Skeletal muscle satellite cell (primary cell): ENCODE measurements around the gene C5orf34.
A peak's percentile ranks its signal among the peaks of the same experiment; 100 is the strongest.
"Not testable (repeated sequence)": the region's sequence is repeated elsewhere in the genome, so short reads cannot be mapped to it uniquely, and the experiment has no call there.

Experiments used
- H3K27me3 ChIP-seq: 2 replicates; pipeline ENCODE4 v1.7.0; 2013; ENCODE audit warnings: low read length; ENCODE audit not compliant: control insufficient read depth, insufficient read depth
- H3K36me3 ChIP-seq: 2 replicates; pipeline ENCODE4 v1.7.0; 2013; ENCODE audit warnings: mild to moderate bottlenecking, control low read depth, low read length; ENCODE audit not compliant: insufficient read depth
- H3K4me1 ChIP-seq: 2 replicates; pipeline ENCODE4 v1.7.0; 2013; ENCODE audit warnings: low read length; ENCODE audit not compliant: control insufficient read depth, insufficient read depth
- H3K4me2 ChIP-seq: 2 replicates; pipeline ENCODE4 v1.7.0; 2013; ENCODE audit warnings: mild to moderate bottlenecking, low read length
- H3K4me3 ChIP-seq: 2 replicates; pipeline ENCODE4 v1.7.0; 2013; ENCODE audit warnings: low read length
- H3K9ac ChIP-seq: 2 replicates; pipeline ENCODE4 v1.7.0; 2013; ENCODE audit warnings: mild to moderate bottlenecking, low read depth, low read length, moderate library complexity
- H3K9me3 ChIP-seq: replicated peaks from 2 replicates; pipeline ENCODE4 v1.7.0; 2013; ENCODE audit warnings: mild to moderate bottlenecking, control low read depth, low read length

C5orf34 gene

GRCh38 chr5:43551731-43552130 lies 36.8 kb upstream of the C5orf34 start:
- no peak overlapping the region for H3K4me3 ChIP-seq
- H3K9me3 ChIP-seq, result no peaks in the 10 kb centered on the region
- H3K36me3 ChIP-seq, result peaks cover 64% of the 10 kb centered on the region
- H3K4me2 ChIP-seq, result no peak overlapping the region
- H3K4me1 ChIP-seq, result peaks cover 16% of the 10 kb centered on the region
- no peak overlapping the region for H3K9ac ChIP-seq
- no peaks in the 10 kb centered on the region for H3K27me3 ChIP-seq

- H3K27me3 ChIP-seq, H3K4me3 ChIP-seq, H3K4me1 ChIP-seq, H3K9ac ChIP-seq, H3K4me2 ChIP-seq, H3K9me3 ChIP-seq: not testable (repeated sequence)
- peaks cover 77% of the 10 kb centered on the region for H3K36me3 ChIP-seq
Measured at GRCh38 chr5:43549272-43549671, 34.3 kb upstream of the C5orf34 start.

GRCh38 chr5:43548358-43548757 lies 33.4 kb upstream of the C5orf34 start:
- Histone ChIP-seq H3K4me1 (no peaks in the 10 kb centered on the region), H3K4me3 (no peak overlapping the region), H3K9me3 (no peaks in the 10 kb centered on the region), H3K4me2 (no peak overlapping the region), H3K27me3 (no peaks in the 10 kb centered on the region), H3K36me3 (peaks cover 72% of the 10 kb centered on the region), H3K9ac (no peak overlapping the region)

GRCh38 chr5:43547532-43547931 lies 32.6 kb upstream of the C5orf34 start:
- Histone ChIP-seq H3K36me3 (peaks cover 68% of the 10 kb centered on the region), H3K4me3 (no peak overlapping the region), H3K4me2 (no peak overlapping the region), H3K9ac (no peak overlapping the region), H3K4me1 (no peaks in the 10 kb centered on the region), H3K9me3 (no peaks in the 10 kb centered on the region), H3K27me3 (no peaks in the 10 kb centered on the region)

- Histone ChIP-seq H3K9me3 (no peaks in the 10 kb centered on the region), H3K4me1 (no peaks in the 10 kb centered on the region), H3K36me3 (peaks cover 59% of the 10 kb centered on the region), H3K27me3 (no peaks in the 10 kb centered on the region), H3K9ac (no peak overlapping the region), H3K4me3 (no peak overlapping the region), H3K4me2 (no peak overlapping the region)
Measured at GRCh38 chr5:43543434-43543833, 28.5 kb upstream of the C5orf34 start.

GRCh38 chr5:43540746-43541145 lies 25.8 kb upstream of the C5orf34 start:
- Histone ChIP-seq H3K9ac (no peak overlapping the region), H3K9me3 (no peaks in the 10 kb centered on the region)

GRCh38 chr5:43536972-43537371 lies 22.0 kb upstream of the C5orf34 start:
- Histone ChIP-seq H3K36me3 (peaks cover 59% of the 10 kb centered on the region), H3K4me3 (no peak overlapping the region), H3K4me1 (no peaks in the 10 kb centered on the region), H3K27me3 (no peaks in the 10 kb centered on the region), H3K9ac (no peak overlapping the region), H3K4me2 (no peak overlapping the region), H3K9me3 (no peaks in the 10 kb centered on the region)

More at GRCh38 chr5:43540746-43541145, 25.8 kb upstream of the C5orf34 start:
- no peaks in the 10 kb centered on the region for H3K27me3 ChIP-seq
- no peak overlapping the region for H3K4me3 ChIP-seq
- H3K4me1 ChIP-seq, result no peaks in the 10 kb centered on the region
- H3K4me2 ChIP-seq, result no peak overlapping the region
- peaks cover 49% of the 10 kb centered on the region for H3K36me3 ChIP-seq

- Histone ChIP-seq H3K4me1 (no peaks in the 10 kb centered on the region), H3K4me3 (no peak overlapping the region), H3K4me2 (no peak overlapping the region), H3K9ac (no peak overlapping the region), H3K36me3 (peaks cover 72% of the 10 kb centered on the region), H3K9me3 (no peaks in the 10 kb centered on the region), H3K27me3 (no peaks in the 10 kb centered on the region)
Measured at GRCh38 chr5:43533646-43534045, 18.7 kb upstream of the C5orf34 start.

GRCh38 chr5:43530648-43531047 lies 15.7 kb upstream of the C5orf34 start:
- H3K4me1 ChIP-seq, result no peaks in the 10 kb centered on the region
- H3K36me3 ChIP-seq, result peaks cover 75% of the 10 kb centered on the region
- no peaks in the 10 kb centered on the region for H3K27me3 ChIP-seq
- no peak overlapping the region for H3K9ac ChIP-seq
- H3K4me3 ChIP-seq, result no peak overlapping the region
- no peak overlapping the region for H3K4me2 ChIP-seq
- no peaks in the 10 kb centered on the region for H3K9me3 ChIP-seq

GRCh38 chr5:43523662-43524072 lies 8.7 kb upstream of the C5orf34 start:
- Histone ChIP-seq H3K9ac (no peak overlapping the region), H3K36me3 (peaks cover 29% of the 10 kb centered on the region), H3K4me2 (no peak overlapping the region), H3K4me3 (no peak overlapping the region), H3K27me3 (no peaks in the 10 kb centered on the region), H3K4me1 (no peaks in the 10 kb centered on the region), H3K9me3 (no peaks in the 10 kb centered on the region)

- no peak overlapping the region for H3K9ac ChIP-seq
- H3K4me3 ChIP-seq, result no peak overlapping the region
- H3K36me3 ChIP-seq, result peaks cover 11% of the 10 kb centered on the region
- no peaks in the 10 kb centered on the region for H3K9me3 ChIP-seq
- no peaks in the 10 kb centered on the region for H3K27me3 ChIP-seq
- no peak overlapping the region for H3K4me2 ChIP-seq
- H3K4me1 ChIP-seq, result peaks cover 4% of the 10 kb centered on the region
Measured at GRCh38 chr5:43520615-43521014, 5.7 kb upstream of the C5orf34 start.

- Histone ChIP-seq H3K4me3 (peak overlapping the region; percentile 82), H3K9me3 (no peaks in the 10 kb centered on the region), H3K27me3 (no peaks in the 10 kb centered on the region), H3K4me1 (peaks cover 18% of the 10 kb centered on the region), H3K4me2 (peak overlapping the region; percentile 87), H3K9ac (peak overlapping the region; percentile 96), H3K36me3 (no peaks in the 10 kb centered on the region)
Measured at GRCh38 chr5:43515678-43516048, 715 bp upstream of the C5orf34 start.
